Measurements from ENCODE around the gene KIF20B.
"Not testable (repeated sequence)": the region's sequence is repeated elsewhere in the genome, so short reads cannot be mapped to it uniquely, and the experiment has no call there.

The KIF20B gene

GRCh38 chr10:89782470-89782869 is 81.1 kb downstream of the KIF20B start:
- DNase-seq: no peak

DNA sequence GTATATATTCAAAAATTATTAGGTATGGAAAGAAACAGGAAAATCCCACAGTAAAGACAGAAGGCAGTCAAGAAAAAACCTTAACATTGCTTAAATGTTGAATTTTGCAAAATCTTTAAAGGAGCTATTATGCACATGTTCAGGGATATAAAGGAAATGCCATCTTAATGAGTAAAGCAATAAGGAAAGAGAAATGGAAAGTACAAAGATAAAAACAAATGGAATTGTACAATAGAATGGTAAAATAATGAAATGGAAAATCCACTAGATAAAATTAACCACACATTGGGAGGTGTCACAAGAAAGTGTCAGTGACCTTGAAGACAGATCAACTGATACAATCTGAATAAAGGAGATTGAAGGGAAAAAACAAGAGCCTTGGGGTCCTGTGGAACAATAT is 82.0 kb downstream of the KIF20B start:
- no peak for DNase-seq

- no peak for DNase-seq
Observed at GRCh38 chr10:89785095-89785494, 83.7 kb downstream of the KIF20B start.

DNA sequence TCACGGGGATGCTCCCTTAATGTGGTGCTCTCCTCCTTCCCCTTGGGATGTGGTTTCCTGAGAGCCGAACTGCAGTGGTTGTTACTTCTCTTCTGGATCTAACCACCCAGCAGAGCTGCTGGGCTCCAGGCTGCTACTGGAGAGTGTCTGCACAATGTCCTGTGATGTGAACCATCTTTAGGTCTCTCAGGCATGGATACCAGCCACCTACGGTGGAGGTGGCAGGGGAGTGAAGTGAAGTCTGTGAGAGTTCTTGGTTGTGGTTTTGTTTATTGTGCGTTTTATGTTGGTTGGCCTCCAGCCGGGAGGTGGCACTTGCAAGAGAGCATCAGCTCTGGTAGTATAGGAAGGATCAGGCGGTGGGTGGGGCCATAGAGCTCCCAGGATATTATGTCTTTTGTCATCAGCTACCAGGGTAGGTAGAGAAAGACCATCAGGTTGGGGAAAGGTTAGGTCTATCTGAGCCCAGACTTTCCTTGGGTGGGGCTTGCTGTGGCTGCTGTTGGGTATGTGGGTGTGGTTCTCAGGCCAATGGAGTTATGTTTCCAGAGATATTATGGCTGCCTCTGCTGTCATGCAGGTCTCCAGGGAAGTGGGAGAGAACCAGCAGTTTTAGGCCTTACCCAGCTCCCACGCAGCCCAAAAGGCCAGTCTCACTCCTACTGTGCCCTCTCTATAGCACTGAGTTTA is 87.9 kb downstream of the KIF20B start:
- DNase-seq: no peak

- no peak for DNase-seq
Observed at GRCh38 chr10:89792187-89792586, 90.8 kb downstream of the KIF20B start.

DNA sequence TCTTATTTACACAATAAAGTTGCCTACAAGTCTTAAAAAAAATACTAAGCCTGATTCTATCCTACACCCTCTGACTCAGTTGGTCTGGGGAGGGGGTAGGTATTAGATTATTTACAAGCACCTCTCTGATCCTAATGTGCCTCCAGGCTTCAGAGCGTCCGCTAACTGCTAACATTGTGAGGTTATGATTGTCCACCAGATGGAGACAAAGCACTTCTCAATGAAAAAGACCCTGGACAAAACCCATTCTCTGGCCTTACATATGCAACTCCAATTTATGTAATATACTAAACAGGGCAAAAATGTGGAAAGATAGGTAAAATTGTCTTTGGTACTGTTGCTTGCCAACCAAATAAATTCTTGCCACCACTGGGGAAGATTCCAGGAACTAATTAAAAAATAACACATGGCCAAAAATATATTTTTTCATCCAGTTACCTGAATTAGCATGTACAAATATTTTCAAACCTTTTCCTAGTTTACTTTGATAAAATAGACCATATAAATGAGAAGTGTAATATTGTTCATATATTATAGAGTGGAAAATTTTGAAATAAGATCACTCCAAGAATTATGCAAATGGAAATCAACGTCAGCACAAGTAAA is 92.4 kb downstream of the KIF20B start:
- DNase-seq: peak; percentile 4

- no peak for DNase-seq
Observed at GRCh38 chr10:89795840-89796239, 94.5 kb downstream of the KIF20B start.

DNA sequence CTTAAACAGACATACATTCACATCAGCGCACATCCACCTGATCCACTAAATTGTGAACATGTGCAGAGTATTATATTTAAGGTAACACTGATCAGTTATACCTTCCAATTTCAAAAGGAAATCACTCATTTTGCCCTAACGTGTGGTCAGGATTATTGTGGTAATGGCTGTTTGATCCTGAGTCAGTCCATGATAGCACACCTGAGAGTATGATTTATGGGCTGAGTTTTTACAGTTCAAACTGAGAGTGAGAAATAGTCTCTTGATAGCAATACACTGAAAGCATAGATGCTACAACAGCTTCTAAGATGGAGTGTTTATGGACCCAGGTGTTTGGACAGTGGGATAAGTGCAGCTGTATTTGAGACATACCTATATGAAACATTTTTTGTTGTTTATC is 96.7 kb downstream of the KIF20B start:
- DNase-seq: no peak

- no peak for DNase-seq
Observed at GRCh38 chr10:89799573-89799972, 98.2 kb downstream of the KIF20B start.

DNA sequence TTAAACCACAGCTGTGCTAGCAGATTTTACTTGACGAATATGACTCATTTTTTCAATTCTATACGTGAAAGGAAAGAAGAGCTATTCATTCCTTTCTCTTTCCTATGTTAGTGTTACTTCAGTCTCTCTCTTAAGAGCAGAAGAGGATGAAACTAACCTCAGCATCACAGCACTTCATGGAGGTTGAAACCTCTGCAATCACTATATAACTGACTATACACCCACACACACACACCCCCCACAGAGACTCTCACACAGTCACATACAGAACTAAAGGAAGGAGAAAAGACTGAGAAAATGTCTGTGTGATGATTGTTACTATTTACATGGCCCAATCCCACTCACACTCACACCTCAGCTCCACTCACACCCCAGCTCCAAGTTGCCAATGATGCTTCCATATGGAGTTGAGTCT is 104.2 kb downstream of the KIF20B start:
- DNase-seq: no peak

DNA sequence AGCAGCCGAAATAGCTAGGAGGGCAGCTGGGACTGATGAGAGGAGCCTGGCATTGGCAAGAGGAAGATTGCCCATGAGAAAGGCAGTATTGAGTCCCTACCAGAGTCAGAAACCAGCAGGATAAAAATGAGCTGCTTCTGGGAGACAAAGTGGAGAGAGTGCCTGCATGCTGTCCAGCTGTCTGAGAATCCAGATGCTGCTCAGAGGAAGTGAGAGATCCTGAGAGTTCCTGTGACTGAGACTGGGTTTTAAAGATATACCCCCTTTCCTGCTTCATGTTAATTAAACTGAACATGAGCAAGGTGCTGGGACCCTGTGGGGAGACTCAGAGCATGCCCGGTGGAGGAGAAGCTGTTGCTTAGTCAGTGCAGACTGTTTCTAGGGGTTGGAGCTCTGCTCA is 107.5 kb downstream of the KIF20B start:
- DNase-seq: no peak

GRCh38 chr10:89809766-89810165 is 108.4 kb downstream of the KIF20B start:
- no peak for DNase-seq

DNA sequence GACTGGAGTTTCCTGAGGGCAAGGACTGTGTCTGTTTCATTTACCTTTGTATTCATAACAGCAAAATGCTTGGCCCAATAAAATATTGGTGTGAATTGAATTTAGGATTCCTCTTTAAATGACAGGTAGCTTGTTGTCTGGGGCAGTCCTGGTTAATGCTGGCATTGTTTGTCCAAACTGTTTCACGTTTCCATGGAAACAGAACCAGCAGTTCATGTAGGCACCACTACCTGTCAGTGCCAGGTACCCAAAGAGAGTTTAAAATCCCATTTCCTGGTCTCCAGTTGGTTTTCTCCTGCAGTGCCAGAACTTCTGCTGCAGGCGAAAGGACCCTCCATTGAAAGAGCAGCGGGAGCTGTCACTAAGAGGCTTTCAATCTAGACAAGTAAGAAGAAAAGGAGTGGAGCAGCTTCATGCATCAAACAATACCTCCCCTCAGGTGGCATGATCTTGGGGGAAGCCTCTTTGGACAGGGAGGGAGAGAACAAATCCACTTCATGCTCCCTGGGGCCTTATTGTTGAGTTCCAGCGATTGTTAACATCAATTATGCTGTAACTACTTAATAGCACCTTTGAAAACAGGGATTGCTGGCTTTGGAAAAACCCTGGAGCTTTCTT is 109.6 kb downstream of the KIF20B start:
- DNase-seq: no peak

- no peak for DNase-seq
Observed at GRCh38 chr10:89813546-89813945, 112.2 kb downstream of the KIF20B start.

DNA sequence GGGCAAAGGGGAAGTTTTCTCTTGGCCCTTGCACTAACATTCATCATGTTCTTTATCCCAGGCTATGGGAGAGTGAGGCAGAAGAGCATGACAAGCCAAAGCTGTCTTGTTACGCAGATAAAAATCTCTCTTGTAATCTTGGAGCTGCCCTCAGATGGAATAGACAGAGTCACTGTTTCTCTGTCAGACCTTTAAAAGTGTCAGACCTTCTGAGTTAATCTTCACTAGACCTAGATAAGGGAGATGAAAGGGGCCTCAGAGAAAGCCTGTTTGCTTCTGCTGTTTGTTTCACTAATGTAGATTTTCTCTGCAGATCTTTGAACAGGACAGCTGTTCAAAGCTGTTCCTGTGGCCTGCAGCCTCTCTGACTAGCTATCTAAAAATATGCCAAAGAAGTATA is 112.9 kb downstream of the KIF20B start:
- no peak for DNase-seq

DNA sequence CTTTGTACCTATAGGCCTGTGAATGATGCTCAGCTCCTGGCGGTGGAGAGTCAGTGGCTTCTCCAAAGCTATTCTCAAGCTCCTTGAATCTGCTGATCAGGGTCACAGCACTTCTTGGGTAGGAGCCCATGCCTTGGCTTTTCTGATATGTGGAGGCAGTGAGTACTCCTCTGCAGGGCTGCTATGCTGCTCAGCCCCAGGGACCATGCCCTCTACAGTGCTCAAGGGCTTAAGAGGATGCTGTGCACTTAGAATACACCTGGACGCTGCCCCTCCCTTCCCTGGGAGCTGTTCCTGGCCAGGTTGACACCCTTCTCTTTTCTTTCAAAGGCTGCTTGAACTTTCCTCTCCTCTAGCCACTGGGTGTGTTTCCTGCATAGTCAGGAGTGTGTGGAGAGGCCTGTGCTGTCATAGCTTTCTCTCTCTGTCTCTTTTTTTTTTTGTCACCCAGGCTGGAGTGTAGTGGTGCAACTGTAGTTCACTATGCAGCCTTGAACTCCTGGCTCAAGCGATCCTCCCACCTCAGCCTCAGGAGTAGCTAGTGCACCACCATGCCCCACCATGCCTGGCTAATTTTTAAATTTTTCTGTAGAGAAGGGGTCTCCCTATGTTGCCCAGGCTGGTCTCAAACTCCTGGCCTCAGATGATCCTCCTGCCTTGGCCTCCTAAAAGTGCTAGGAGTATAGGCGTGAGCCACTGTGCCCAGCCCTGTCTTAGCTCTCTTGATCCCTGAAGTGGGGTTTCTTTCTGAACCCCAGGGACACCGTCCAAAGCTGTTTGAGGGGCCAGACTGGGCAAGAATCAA is 113.9 kb downstream of the KIF20B start:
- no peak for DNase-seq

- DNase-seq: not testable (repeated sequence)
Observed at GRCh38 chr10:89819008-89819407, 117.6 kb downstream of the KIF20B start.

Measured in T-helper 9 cell (primary cell).